HUDEP-2 (cell line): ENCODE data around the gene APCDD1.

Experiments used
- DNase-seq, 76 experiments: peaks; one replicate each; lab custom pipeline; 2025; ENCODE audit not compliant: unreplicated experiment in 76 of 76; lab: John Stamatoyannopoulos, UW

APCDD1 gene

GRCh38 chr18:10453806-10454680 lies at the start of gene APCDD1:
Gene APCDD1, plus strand, starts transcription at chr18:10454635. Its CDS starts 347 bp downstream, at chr18:10454982.
- DNase-seq = no peak

GRCh38 chr18:10405014-10405493 lies 49.4 kb upstream of the APCDD1 start:
- DNase-seq = no peak

- DNase-seq = no peak
Measured at GRCh38 chr18:10405816-10406663, 48.4 kb upstream of the APCDD1 start.

- no peak for DNase-seq
Measured at GRCh38 chr18:10408131-10408530, 46.3 kb upstream of the APCDD1 start.

- no peak for DNase-seq
Measured at GRCh38 chr18:10409041-10409440, 45.4 kb upstream of the APCDD1 start.

- DNase-seq = no peak
Measured at GRCh38 chr18:10410472-10411308, 43.7 kb upstream of the APCDD1 start.

- no peak for DNase-seq
Measured at GRCh38 chr18:10412933-10413332, 41.5 kb upstream of the APCDD1 start.

GRCh38 chr18:10413722-10414121 lies 40.7 kb upstream of the APCDD1 start:
- DNase-seq = no peak

GRCh38 chr18:10414293-10414842 lies 40.1 kb upstream of the APCDD1 start:
- DNase-seq = no peak

- DNase-seq = no peak
Measured at GRCh38 chr18:10416065-10416464, 38.4 kb upstream of the APCDD1 start.

- no peak for DNase-seq
Measured at GRCh38 chr18:10417191-10417590, 37.2 kb upstream of the APCDD1 start.

GRCh38 chr18:10417664-10418063 lies 36.8 kb upstream of the APCDD1 start:
- no peak for DNase-seq

GRCh38 chr18:10418836-10419235 lies 35.6 kb upstream of the APCDD1 start:
- DNase-seq = no peak

- DNase-seq = no peak
Measured at GRCh38 chr18:10419420-10420103, 34.9 kb upstream of the APCDD1 start.

GRCh38 chr18:10420561-10421352 lies 33.7 kb upstream of the APCDD1 start:
- no peak for DNase-seq

- no peak for DNase-seq
Measured at GRCh38 chr18:10421859-10422258, 32.6 kb upstream of the APCDD1 start.

- DNase-seq = no peak
Measured at GRCh38 chr18:10422731-10423130, 31.7 kb upstream of the APCDD1 start.

GRCh38 chr18:10424585-10425307 lies 29.7 kb upstream of the APCDD1 start:
- DNase-seq = no peak
